GM23338 (cell line): ENCODE results near the gene NEK6.

Experiments
- CREB1 ChIP-seq: fragments of 250-450 bp; sonication (Bioruptor Pico); IDR thresholded peaks from 2 replicates; pipeline ENCODE4 v1.5.0; 2020; ENCODE audit warnings: low read depth, mild to moderate bottlenecking, moderate library complexity
- CTCF ChIP-seq, 2 experiments: fragments of 200-600 bp in 1 of 2; sonication (generic) in 1 of 2; conservative IDR thresholded peaks; 2 replicates each; pipeline versions ENCODE4 v1.5.1 to v1.6.1; 2016 to 2017; ENCODE audit warnings: antibody characterized with exemption in 2 of 2, low read depth in 2 of 2, mild to moderate bottlenecking in 2 of 2, moderate library complexity in 1 of 2
- ETS1 ChIP-seq: IDR thresholded peaks from 2 replicates; pipeline ENCODE4 v1.6.1; 2016; ENCODE audit warnings: antibody characterized with exemption
- EZH2 ChIP-seq: fragments of 200-600 bp; sonication (generic); IDR thresholded peaks from one replicate; pipeline ENCODE4 v1.8.0; 2017; ENCODE audit warnings: antibody characterized with exemption, mild to moderate bottlenecking, low read depth; ENCODE audit not compliant: unreplicated experiment
- JUNB ChIP-seq: IDR thresholded peaks from one replicate; pipeline ENCODE4 v1.6.1; 2016; ENCODE audit warnings: antibody characterized with exemption; ENCODE audit not compliant: unreplicated experiment
- NANOG ChIP-seq: IDR thresholded peaks from 2 replicates; pipeline ENCODE4 v1.6.1; 2016; ENCODE audit warnings: antibody characterized with exemption, borderline replicate concordance
- POLR2AphosphoS5 ChIP-seq: IDR thresholded peaks from 2 replicates; pipeline ENCODE4 v1.6.1; 2016; ENCODE audit warnings: antibody characterized with exemption, low read depth
- TF ChIP-seq, protein P1 (sequence below): IDR thresholded peaks from one replicate; pipeline ENCODE4 v1.6.1; 2018; ENCODE audit warnings: antibody characterized with exemption; ENCODE audit not compliant: unreplicated experiment

DNA sequence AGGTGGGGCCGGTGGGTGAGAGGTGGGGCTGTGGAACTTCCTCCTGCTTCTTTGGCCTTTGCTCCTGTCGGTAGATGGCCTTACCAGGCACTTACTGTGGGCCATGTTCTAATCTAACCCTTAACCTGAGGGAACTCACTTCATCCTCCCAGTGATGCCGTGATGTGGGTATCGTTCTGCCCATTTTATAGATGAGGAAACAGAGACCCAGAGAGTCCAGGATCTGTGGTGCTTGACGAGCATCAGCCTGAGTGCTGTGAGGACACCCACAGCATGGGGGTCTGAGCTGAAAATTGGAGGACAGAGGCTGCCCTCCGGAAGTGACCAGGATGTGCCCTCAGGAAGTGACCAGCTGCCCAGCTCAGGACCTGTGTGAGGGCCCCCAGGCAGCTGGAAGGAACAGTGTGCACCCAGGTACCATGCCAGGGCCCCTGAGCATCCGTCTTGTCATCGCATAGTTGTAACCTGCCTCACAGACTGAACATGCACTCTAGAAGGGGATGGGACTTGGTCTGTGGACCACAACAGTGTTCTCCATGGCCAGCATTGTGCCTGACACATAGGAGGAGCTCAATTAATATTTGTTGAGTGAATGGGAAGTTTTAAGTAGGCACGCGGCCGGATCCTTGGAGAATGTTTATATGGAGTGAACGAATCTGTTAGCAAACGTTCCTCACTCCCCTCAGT, 8.5 kb downstream of the NEK6 start:
- TF ChIP-seq EZH2 (no peak), POLR2AphosphoS5 (no peak), CTCF (conservative IDR thresholded peaks at IDR 0.05; ENCODE audit: low read depth in 2 of 2) (no peak), CREB1 (CRISPR knock-in tag) (no peak), ETS1 (no peak), JUNB (no peak), NANOG (no peak)
- TF ChIP-seq, protein P1, sequence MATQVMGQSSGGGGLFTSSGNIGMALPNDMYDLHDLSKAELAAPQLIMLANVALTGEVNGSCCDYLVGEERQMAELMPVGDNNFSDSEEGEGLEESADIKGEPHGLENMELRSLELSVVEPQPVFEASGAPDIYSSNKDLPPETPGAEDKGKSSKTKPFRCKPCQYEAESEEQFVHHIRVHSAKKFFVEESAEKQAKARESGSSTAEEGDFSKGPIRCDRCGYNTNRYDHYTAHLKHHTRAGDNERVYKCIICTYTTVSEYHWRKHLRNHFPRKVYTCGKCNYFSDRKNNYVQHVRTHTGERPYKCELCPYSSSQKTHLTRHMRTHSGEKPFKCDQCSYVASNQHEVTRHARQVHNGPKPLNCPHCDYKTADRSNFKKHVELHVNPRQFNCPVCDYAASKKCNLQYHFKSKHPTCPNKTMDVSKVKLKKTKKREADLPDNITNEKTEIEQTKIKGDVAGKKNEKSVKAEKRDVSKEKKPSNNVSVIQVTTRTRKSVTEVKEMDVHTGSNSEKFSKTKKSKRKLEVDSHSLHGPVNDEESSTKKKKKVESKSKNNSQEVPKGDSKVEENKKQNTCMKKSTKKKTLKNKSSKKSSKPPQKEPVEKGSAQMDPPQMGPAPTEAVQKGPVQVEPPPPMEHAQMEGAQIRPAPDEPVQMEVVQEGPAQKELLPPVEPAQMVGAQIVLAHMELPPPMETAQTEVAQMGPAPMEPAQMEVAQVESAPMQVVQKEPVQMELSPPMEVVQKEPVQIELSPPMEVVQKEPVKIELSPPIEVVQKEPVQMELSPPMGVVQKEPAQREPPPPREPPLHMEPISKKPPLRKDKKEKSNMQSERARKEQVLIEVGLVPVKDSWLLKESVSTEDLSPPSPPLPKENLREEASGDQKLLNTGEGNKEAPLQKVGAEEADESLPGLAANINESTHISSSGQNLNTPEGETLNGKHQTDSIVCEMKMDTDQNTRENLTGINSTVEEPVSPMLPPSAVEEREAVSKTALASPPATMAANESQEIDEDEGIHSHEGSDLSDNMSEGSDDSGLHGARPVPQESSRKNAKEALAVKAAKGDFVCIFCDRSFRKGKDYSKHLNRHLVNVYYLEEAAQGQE = no peak
